K562 (cell line): ENCODE data around the gene SASH3.

Experiments
- CBX2 ChIP-seq: fragments of 200-600 bp; sonication (generic); IDR thresholded peaks from one replicate; pipeline ENCODE4 v1.6.1; 2012; ENCODE audit warnings: mild to moderate bottlenecking, low read length, inconsistent platforms; ENCODE audit not compliant: insufficient read depth, poor library complexity, severe bottlenecking
- CTCF ChIP-seq, 3 experiments: IDR thresholded peaks in 2 of 3; conservative IDR thresholded peaks in 1 of 3; 2 replicates each; pipeline ENCODE4 v1.5.1; 2011 to 2012; ENCODE audit warnings: low read length in 3 of 3, mild to moderate bottlenecking in 3 of 3, control low read depth in 2 of 3, improper control_type of control experiment in 1 of 3, inconsistent platforms in 1 of 3, low read depth in 1 of 3, mixed read lengths in 1 of 3, moderate library complexity in 1 of 3; ENCODE audit not compliant: insufficient read depth in 2 of 3
- FOXP1 ChIP-seq: sonication (generic); formaldehyde crosslinking; IDR thresholded peaks from 2 replicates; pipeline ENCODE4 v1.8.0; 2022; ENCODE audit warnings: mild to moderate bottlenecking, missing genetic modification reagents
- GATA2 ChIP-seq: sonication (generic); formaldehyde crosslinking; IDR thresholded peaks from 2 replicates; pipeline ENCODE4 v1.4.0; 2020; ENCODE audit warnings: mild to moderate bottlenecking, missing genetic modification reagents
- NELFE ChIP-seq: IDR thresholded peaks from 2 replicates; pipeline ENCODE4 v1.6.1; 2011; ENCODE audit warnings: mild to moderate bottlenecking; ENCODE audit not compliant: insufficient read depth, insufficient read length
- POLR2A ChIP-seq: fragments of 450-650 bp; conservative IDR thresholded peaks from 2 replicates; pipeline ENCODE4 v1.6.1; 2016
- POLR2AphosphoS5 ChIP-seq: IDR thresholded peaks from 2 replicates; pipeline ENCODE4 v1.6.1; 2011; ENCODE audit warnings: mild to moderate bottlenecking, low read depth, low read length, moderate library complexity; ENCODE audit not compliant: control insufficient read depth, insufficient read depth
- SAFB ChIP-seq: fragments of 200-400 bp; formaldehyde crosslinking; IDR thresholded peaks from 2 replicates; pipeline ENCODE4 v1.6.1; 2017; ENCODE audit warnings: low read depth, low read length, borderline replicate concordance
- SRSF3 ChIP-seq: fragments of 200-400 bp; formaldehyde crosslinking; IDR thresholded peaks from 2 replicates; pipeline ENCODE4 v1.6.1; 2016; ENCODE audit warnings: mild to moderate bottlenecking, low read length, moderate library complexity; ENCODE audit not compliant: insufficient read depth

GRCh38 chrX:129791961-129792570, 12.3 kb downstream of the SASH3 start:
- TF ChIP-seq SAFB (no peak), NELFE (no peak), FOXP1 (CRISPR knock-in tag) (no peak), CBX2 (no peak), SRSF3 (no peak), CTCF (IDR thresholded peaks at IDR 0.05 in 2 of 3, conservative IDR thresholded peaks at IDR 0.05 in 1 of 3; ENCODE audit: insufficient read depth in 2 of 3, low read depth in 1 of 3, low read length in 3 of 3) (no peak), POLR2A (no peak), POLR2AphosphoS5 (no peak), GATA2 (CRISPR knock-in tag) (no peak)
